A549 treated with CORT108297 at 1 μM for 4 hours (cell line): ENCODE measurements around the gene DUS1L. TPM values are rescaled to one million over a fixed set of nuclear protein-coding genes. Genes with fewer than 3 reads are reported as not detected.

ENCODE experiments used
- total RNA-seq: library from RNA; stranded (reverse); fragments of 200-300 nt; extraction: Qiagen RNA extraction; gene quantifications from 5 replicates; pipeline ENCODE4 v1.2.3, GENCODE V29; 2022

Gene DUS1L
- 77.1 to 164 TPM (median 141 TPM) in 5 replicates for total RNA-seq

DNA sequence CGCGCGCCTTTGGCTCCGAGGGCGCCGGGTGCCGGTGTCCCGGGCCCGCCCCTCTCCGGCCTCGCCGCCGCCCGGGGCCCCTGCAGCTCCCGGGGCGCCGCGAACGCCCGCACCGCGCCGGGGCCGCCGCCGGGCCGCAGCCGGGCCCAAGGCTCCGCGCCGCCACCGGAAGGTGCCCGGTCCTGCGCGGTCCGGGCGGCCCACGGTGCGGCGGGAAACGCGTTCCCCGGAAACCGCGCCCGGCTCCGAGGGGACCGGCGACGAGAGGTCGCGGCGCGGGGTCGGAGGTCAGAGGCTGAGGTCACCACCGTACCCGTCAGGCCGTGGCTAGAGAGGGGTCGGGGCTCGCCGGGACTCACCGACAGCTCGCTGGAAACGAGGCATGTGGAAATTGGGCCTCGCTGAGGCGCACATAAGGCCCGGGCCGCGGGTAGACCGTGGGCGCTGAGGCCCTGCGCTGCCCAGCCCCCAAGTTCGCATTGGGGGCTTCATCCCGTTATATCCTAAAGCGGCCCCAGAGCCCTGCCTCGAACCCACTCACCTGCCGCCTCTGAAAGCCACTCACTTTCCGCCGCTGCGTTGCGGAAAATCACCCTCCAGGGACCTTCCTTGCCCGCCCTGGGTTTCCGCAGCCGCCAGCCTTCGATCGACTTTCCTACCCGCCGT, at the start of gene DUS1L:
Gene DUS1L, minus strand, starts transcription at position 167 of the 666 bp plus-strand sequence. CDS start 745 bp downstream, outside the sequence.

DNA sequence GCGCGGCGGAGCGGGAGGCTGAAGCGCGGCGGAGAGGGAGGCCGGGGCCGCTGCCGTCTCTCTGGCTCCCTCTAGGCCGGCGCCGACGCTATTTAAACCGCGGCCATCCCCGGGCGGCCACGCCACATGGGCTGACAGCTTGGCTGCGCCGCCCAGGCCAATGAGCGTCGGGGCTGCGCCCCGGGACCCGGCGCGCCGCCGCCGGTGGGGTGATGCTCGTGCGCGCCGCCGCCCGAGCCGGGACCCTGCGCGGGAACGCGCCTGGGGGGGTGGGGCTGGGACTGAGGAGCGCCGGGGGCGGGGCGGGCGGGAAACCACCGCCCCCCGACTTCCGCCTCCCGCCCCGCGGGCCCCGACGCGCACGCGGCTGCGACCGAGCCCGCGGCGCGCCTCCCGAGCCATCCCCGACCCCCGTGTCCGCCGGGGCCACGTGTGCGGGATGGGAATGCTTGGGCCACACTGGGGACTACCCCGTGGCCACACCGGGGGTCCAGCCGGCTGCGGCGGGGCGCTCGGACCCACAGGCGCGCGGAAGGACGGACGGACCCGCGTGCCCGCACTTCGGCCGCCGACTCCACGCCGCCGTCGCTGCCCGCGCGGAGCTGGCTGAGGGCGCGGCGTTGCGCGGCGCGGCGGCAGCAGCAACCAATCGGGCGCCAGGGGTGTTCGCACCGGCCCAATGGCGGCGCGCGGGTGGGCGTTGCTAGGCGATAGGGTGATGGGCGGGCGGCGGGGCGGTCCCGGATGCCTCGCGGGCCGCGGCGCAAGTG, 32.8 kb upstream of the DUS1L start, which contains the start of gene FASN:
Gene FASN, minus strand, starts transcription at position 68 of the 770 bp plus-strand sequence. CDS start 1,791 bp downstream, outside the sequence.

GRCh38 chr17:82051776-82052637, 13.6 kb downstream of the DUS1L start, which contains the start of the genes GPS1 and RFNG:
GPS1 (plus strand) TSS chr17:82051898; CDS start chr17:82051932, 34 bp downstream.
RFNG (minus strand) TSS chr17:82051811; CDS start chr17:82051766, 45 bp downstream.

DNA sequence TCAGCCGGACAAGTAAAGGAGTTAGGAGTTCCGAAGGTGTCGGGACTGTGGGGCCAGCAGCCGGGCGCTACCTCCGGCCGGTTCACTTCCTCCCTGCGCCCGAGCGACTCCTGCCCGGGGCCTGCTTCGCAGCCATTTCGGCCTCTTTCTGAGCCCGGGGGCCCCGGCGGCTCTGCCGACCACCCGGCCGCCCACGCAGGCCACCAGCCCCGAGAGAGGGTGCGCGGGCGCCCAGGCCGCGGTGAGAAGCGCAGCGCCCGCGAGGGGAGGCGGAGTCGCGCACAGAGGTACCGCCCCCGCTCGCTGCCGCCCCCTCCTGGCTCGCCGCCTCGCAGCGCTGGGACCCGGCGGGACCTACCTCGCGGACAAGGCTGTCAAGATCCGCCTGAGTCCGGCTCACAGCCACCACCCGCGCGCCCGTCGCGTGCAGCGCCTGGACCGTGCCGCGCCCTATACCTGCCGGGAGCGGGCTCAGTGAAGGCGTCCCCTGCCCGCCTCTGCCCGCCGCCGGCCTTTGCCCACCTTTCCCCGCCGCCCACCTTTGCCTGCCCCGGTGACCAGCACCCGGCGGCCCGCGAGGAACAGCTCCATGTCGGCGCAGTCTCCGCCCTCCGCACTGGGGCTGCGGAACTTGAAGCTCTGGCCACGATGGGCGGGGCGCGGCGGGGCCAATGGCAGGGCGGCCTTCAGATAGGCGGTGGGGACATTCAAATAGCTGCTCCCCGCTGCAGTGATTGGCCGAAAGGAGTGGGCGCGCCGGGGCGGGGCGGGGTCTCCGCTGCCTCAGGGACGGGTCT, 28.3 kb downstream of the DUS1L start, which contains the start of gene DCXR:
Gene DCXR, minus strand, starts transcription at position 606 of the 797 bp plus-strand sequence. Its CDS starts 15 bp downstream, at position 591.

DNA sequence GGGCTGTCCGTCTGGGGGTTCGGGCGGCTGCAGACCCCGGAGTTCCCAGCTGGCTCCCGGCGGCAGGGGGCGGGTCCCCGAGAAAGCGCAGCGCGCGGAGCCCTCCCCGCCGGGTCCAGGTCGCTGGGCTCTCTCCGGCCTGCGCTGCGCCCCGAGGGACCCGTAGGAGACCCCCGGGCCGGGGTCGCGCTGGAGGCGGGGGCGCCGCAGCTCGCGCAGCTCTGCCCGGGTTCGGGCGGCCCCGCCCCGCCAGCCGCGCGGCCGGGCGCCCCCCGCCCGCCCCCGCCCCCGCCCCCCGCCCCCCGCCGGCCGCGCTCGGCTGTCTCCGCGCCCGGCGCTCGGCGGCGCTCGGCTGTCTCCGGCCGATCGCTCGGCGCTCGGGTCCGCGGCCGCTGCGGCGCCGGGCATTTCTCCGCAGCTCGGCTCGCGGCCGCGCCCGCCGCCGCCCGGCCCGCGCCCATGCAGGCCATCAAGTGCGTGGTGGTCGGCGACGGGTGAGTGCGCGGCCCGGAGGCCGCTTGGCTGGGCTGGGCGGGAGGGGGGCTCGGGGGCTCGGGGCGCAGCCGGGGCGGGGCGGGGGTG, 34.2 kb downstream of the DUS1L start, which contains the start of gene RAC3:
Gene RAC3, plus strand, starts transcription at position 376 of the 582 bp plus-strand sequence. Its CDS starts 84 bp downstream, at position 460.

DNA sequence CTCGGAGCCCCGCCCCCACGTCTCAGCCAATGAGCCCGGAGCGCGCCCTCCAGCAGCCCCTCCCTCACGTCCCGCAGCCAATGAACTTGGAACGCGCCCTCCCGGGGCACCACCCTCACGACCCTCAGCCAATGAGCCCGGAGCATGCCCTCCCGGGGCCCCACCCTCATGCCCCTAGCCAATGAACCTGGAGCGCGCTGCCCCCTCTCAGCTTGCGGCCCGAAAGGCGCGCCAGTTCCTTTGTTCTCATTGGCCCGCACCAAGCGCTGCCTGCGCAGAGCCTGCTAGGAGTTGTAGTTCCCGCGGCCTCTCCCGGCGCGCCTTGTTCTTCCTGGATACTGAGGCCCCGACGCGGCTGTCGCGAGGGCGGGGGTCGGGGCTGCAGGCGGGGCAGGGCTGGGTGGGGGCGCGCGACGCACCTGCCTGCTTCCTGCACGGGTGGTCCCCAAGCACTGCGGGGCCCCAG, 42.6 kb downstream of the DUS1L start, which contains the start of gene LRRC45:
Gene LRRC45, plus strand, starts transcription at position 325 of the 466 bp plus-strand sequence. CDS start 339 bp downstream, outside the sequence.

DNA sequence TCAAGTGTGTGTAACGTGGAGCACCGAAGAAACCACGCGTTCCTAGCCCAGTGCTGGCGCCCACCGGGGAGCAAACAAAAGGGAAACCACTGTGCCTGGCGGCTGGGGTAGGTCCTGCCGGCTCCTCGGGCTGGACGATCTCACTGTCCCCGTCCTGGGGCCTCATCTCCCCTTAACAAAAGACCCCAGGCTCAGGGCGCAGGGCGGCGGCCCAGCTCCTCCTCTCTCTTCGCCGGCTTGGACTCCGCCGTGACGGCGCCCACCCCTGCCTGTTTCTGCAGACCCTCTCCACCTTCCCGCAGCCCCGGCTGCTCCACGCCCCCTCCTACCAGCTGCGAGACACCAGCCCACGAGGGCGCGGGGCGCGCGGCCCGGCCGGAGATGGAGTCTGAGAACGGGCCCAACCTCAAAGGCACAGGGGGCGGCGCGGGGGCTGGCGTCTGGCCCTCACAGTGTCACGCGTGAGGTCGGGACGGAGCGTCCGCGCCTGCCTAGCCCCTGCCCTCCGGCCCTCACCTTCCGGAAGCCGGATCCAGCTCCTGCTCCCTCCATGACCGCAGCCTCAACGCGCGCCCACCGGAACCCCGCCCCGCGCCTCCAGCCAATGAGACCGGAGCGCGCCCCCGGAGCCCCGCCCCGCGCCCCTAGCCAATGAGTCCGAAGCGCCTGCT, 43.2 kb downstream of the DUS1L start, which contains the start of gene CENPX:
Gene CENPX, minus strand, starts transcription at position 569 of the 671 bp plus-strand sequence. Its CDS starts 17 bp downstream, at position 552.

Other genes with a start within 250 kb of the DUS1L start
- 78.0 to 115 TPM (median 102 TPM) in 5 replicates for gene MCRIP1, start 232.5 kb downstream of the DUS1L start, total RNA-seq
- gene PPP1R27, start 230.8 kb downstream of the DUS1L start, total RNA-seq: 0.10 to 0.43 TPM (median 0.17 TPM) in 4 of 5 replicates, not detected in the other
- 690 to 732 TPM (median 705 TPM) in 5 replicates for gene P4HB, start 205.3 kb downstream of the DUS1L start, total RNA-seq
- gene ARHGDIA, start 194.5 kb downstream of the DUS1L start, total RNA-seq: 603 to 678 TPM (median 626 TPM) in 5 replicates
- 170 to 255 TPM (median 241 TPM) in 5 replicates for gene ALYREF, start 174.2 kb downstream of the DUS1L start, total RNA-seq
- 182 to 330 TPM (median 298 TPM) in 5 replicates for gene ANAPC11, start 174.1 kb downstream of the DUS1L start, total RNA-seq
- gene NPB, start 163.6 kb downstream of the DUS1L start, total RNA-seq: 0.51 to 0.77 TPM (median 0.61 TPM) in 5 replicates
- gene PCYT2, start 154.4 kb downstream of the DUS1L start, total RNA-seq: 12.9 to 17.1 TPM (median 16.7 TPM) in 5 replicates
- gene SIRT7, start 147.6 kb downstream of the DUS1L start, total RNA-seq: 28.6 to 46.2 TPM (median 44.4 TPM) in 5 replicates
- 29.9 to 49.3 TPM (median 41.7 TPM) in 5 replicates for gene MAFG, start 138.1 kb downstream of the DUS1L start, total RNA-seq
- 66.6 to 94.6 TPM (median 92.7 TPM) in 5 replicates for gene PYCR1, start 128.5 kb downstream of the DUS1L start, total RNA-seq
- not detected in 5 replicates for gene MYADML2, start 118.6 kb downstream of the DUS1L start, total RNA-seq
- gene NOTUM, start 104.6 kb downstream of the DUS1L start, total RNA-seq: 0.30 to 0.57 TPM (median 0.45 TPM) in 5 replicates
- gene ASPSCR1, start 88.2 kb downstream of the DUS1L start, total RNA-seq: 23.6 to 32.1 TPM (median 29.2 TPM) in 5 replicates
- gene CENPX, start 42.9 kb downstream of the DUS1L start, total RNA-seq: 148 to 219 TPM (median 196 TPM) in 5 replicates
- gene LRRC45, start 42.5 kb downstream of the DUS1L start, total RNA-seq: 10.5 to 20.2 TPM (median 16.2 TPM) in 5 replicates
- 22.8 to 41.7 TPM (median 37.9 TPM) in 5 replicates for gene RAC3, start 34.1 kb downstream of the DUS1L start, total RNA-seq
- 64.0 to 107 TPM (median 101 TPM) in 5 replicates for gene DCXR, start 28.1 kb downstream of the DUS1L start, total RNA-seq
- 16.5 to 27.3 TPM (median 26.4 TPM) in 5 replicates for gene RFNG, start 14.0 kb downstream of the DUS1L start, total RNA-seq
- gene GPS1, start 13.9 kb downstream of the DUS1L start, total RNA-seq: 100 to 150 TPM (median 145 TPM) in 5 replicates
- 100 to 142 TPM (median 139 TPM) in 5 replicates for gene FASN, start 32.4 kb upstream of the DUS1L start, total RNA-seq
- 17.5 to 27.8 TPM (median 25.5 TPM) in 5 replicates for gene CCDC57, start 147.0 kb upstream of the DUS1L start, total RNA-seq
- 102 to 140 TPM (median 132 TPM) in 5 replicates for gene SLC16A3, start 163.2 kb upstream of the DUS1L start, total RNA-seq
- gene CSNK1D, start 207.9 kb upstream of the DUS1L start, total RNA-seq: 163 to 200 TPM (median 196 TPM) in 5 replicates